ENCODE data around the gene HERPUD2.
"Not testable (repeated sequence)": the region's sequence is repeated elsewhere in the genome, so short reads cannot be mapped to it uniquely, and the experiment has no call there.

HERPUD2 gene

DNA sequence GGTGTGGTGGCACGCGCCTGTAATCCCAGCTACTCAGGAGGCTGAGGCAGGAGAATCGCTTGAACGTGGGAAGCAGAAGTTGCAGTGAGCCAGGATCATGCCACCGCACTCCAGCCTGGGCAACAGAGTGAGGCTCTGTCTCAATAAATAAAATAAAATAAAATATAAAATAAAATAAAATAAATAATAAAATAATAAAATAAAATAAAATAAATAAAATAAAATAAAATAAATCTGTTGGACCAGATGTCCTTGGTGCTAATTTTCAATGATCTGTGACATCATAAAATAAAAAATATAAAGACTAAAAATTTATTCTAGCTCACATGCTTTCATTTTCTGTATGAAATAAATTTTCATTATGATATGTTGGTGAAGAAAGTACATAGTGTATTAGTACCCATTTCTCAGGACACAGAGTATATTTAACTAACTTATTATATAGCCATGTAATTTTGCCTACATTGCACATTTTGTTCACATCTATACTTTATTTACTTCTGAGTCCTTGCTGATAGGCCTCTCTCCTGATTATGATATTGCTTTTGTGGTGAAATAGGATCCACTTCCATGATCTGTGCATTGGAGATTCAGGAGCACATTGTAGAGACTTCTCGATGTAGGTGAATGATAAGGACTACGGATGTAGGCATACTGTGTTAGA is 17.8 kb upstream of the HERPUD2 start:
- no peak for DNase-seq

DNA sequence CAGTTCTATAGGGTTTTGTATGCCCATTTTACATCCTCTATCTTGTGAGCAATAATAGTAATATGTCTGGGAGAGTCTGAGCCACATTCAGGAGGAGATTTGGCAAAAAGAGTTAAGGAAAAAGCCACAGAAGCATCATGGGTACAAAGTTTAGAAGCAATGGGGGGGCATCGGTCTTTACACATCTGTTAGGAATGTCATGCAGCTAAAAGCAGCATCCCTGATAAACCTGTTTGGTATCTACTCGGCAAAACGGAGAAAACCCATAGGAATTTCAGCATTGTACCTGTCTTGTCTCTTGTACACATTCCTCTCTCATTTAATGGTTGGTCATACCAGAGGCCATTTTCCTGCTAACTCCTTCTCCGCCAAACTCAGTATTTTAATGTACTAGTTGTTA is 12.5 kb upstream of the HERPUD2 start:
- DNase-seq = no peak

DNA sequence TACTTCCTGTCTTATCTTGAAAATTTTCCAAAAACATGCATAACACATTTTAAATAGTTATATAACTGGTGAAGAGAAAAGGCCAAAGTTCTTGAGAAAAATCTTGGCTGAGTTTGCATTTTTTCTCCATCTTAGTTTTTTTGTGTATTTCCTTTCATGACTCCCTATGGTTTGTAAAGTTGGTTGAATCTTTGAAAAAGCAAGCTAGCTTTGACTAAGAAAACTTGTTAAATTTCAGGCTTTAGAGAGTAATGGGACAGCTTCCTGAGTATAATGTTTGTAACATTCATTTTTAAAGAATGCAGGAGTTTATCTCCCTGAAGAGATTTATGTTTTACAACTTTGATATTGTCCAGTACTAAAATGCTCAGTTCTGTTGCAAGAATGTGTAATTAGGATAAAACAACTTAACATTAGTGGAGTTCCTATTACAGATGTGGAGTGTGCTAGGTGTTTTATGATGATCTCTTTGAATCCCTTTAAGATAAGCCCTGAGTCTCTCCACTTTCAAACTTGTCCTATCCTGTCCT is 11.1 kb upstream of the HERPUD2 start:
- no peak for DNase-seq

DNA sequence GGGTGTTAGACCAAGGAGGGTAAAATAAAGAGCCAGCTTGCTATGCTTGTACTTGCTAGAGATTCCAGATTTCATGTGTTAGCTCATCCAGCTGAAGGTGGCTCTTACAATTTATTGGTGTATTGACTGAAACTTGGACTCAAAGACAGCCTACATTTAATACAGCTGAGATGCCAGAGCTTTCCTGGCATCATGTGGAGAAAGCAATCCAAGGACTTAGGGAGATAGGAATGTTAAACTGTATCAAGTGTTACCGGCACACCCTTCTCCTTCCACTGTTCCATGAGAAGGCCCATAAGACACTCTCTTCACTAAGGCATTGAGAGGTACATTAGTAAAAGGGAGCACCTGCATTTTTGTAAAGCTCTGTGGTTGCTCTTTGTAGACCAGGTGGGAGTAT is 9.3 kb upstream of the HERPUD2 start:
- DNase-seq = no peak

DNA sequence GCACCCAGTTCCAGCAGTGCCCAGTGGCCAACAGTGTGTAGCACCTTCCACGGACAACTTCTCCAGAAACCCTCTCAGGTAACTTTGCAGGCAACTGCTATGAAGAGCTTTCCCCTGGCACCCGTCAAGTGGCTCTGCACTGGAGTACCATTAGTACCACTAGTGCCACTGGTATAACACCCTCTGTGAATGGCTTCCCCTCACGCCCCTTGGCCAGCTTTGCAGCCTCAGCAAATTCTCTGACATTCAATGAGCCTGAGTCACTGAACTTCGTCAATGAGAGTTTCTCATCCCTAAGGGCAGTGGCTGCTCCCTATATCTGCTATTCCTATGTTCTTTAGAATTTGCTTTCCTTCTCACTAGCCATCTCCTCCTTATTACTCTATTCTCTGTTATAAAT is 7.6 kb upstream of the HERPUD2 start:
- DNase-seq = no peak

DNA sequence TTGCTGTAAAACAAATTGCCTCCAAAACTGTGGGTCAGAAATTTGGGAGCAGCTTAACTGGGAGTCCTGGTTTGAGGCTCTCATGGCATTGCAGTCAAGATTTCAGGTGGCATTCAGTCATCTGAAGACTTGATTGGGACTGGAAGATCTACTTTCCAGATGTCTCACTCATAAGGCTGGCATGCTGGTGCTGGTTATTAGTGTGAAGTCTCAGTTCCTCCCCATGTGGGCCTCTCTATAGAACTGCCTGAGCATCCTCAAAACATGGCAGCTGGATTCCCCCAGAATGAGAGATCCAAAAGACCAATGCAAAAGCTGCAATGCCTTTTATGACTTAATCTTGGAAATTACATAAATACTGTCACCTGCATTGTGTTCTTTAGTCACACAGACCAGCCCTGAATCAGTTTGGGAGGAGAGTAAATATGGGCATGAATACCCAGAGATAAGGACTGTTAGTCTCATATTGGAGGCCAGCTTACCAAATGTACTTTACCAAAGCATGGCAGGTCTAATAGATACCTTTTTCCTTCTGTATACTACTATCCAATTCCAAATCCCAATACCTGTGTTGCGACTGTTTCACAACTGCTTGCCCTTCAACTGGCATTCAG is 6.5 kb upstream of the HERPUD2 start:
- no peak for DNase-seq

DNA sequence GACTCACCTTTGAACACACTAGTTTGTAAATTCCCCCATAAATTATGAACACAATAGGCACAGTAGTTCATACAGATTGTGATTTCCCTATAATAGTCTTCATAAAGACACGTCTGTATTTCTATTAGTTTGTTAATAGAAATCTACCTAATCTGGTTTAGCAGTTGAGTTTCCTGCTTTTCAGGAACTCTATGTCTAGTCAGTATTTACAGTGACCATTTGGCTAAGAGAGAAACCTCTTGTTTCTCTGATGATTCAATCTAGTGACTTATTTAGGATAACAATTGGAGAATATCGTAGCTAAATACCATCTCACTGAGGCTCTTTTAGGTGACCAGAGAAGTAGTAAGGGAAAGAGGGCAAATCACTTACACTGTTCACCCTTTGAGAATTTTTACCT is 5.9 kb upstream of the HERPUD2 start:
- no peak for DNase-seq

DNA sequence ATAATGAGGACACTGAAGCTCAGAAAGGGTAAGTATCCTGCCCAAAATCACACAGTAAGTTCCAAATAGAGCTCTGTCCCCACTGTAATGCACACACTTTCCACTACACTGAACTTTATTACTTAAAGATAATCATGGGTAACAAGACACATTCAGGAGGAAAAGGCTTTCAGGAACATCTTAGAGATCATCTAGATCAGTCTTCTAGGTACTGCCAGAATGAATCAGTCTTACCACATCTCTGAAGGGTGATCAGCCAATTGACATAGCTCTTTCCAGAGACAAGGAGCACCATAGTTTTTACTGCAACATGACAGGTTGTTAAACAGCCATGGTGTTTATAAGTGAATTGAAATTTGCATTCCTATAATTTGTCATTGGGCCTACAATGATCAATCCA is 5.4 kb upstream of the HERPUD2 start:
- no peak for DNase-seq

DNA sequence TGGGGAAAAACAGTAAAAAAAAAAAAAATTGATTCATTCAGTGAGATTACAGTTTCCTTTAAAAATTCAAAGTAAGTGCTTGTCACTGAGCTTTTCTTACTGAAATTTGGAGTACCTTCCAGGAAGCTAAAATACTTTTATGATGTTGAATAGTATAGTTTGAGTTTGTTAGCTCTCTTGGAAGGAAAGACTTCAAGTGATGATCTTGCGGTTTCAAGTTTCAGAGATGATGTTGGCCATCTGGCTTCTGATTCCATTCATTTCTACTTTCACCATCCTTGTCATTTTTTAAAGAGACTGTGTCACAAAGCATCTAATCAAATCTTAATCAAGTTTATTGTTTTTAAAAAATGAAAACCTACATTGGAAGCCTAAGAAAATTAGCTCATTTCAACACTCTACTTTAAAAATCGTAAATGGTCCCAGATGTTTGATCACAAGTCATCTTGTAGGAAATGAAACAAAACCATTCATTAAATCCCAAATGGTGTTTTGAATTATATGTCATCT is 4.9 kb upstream of the HERPUD2 start:
- DNase-seq = no peak

DNA sequence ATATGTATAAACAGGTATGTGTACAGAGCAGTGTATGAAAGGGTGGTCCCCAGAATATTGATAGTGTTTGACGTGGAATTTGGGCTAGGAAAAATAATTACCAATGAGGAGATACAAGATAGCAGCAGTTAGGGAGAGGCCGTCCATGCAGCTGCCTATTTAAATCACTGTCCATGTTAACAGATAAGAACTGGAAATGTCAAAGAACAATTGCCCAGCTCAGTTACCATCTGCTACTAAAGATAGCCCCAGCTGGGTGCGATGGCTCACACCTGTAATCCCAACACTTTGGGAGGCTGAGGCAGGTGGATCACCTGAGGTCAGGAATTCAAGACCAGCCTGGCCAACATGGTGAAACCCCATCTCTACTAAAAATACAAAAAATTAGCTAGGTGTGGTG is 3.4 kb upstream of the HERPUD2 start:
- not testable (repeated sequence) for DNase-seq

DNA sequence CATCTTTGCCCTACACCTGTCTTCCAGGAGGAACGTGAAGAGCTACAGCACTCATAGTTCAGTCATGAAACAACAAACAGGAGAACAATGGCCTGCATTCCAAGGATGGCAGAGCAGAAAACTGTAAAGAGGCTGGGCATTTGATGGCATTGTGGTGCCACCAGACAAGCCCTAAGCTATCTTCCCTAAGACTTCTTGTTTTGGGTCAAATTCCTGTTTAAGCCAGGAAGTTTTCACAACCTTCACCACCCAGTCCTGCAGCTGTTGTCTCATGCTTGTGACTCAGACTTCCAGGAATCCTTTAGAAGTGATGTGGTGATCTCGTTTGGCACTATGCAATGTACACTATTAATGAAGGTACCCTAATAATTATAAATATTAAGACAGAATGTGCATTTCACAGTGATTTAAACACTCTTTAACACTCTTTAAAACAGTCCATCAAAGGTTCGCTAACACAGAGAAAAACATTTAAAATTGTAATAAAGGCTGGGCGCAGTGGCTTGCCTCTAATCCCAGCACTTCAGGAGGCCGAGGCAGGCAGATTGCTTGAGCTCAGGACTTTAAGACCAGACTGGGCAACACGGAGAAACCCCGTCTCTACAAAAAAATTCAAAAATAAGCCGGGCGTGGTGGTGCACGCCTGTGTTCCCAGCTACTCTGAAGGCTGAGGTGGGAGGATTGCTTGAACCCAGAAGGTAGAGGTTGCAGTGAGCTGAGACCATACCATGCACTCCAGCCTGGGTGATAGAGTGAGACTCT is 2.7 kb upstream of the HERPUD2 start:
- DNase-seq = no peak

DNA sequence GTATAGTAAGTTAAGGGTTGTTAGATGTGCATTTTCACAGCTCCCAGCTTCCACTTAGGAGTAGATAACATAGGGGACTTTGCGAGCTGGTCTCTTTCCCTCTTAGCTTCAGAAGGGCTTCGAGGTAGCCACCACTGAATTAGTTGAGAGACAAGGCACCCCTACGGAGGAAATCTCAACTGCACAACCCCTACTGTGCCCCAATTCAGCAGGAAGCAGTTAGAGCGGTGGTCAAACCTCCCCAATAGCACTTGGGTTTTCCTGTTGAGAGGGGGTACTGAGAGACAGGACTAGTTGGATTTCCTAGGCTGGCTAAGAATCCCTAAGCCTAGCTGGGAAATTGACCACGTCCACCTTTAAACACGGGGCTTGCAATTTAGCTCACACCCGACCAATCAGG is 1.1 kb upstream of the HERPUD2 start:
- no peak for DNase-seq

DNA sequence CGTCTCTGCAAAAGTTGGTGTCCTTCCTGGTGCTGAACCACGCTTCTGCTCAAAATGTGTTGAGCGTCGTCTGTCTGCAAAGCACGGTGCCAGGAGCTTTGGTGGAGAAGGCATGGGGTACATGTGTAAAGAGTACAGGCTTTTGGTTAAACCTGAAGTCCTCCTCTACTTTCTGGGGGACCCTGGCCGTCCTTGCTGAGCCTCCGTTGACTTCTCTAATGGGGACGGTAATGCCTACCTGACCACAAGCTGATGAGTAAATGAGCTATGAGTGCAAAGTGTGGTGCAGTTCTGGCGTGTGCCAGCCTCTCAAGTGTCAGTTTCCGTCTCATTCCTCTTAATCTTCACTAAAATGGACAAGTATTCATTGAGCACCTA is 527 bp upstream of the HERPUD2 start:
- no peak for DNase-seq

DNA sequence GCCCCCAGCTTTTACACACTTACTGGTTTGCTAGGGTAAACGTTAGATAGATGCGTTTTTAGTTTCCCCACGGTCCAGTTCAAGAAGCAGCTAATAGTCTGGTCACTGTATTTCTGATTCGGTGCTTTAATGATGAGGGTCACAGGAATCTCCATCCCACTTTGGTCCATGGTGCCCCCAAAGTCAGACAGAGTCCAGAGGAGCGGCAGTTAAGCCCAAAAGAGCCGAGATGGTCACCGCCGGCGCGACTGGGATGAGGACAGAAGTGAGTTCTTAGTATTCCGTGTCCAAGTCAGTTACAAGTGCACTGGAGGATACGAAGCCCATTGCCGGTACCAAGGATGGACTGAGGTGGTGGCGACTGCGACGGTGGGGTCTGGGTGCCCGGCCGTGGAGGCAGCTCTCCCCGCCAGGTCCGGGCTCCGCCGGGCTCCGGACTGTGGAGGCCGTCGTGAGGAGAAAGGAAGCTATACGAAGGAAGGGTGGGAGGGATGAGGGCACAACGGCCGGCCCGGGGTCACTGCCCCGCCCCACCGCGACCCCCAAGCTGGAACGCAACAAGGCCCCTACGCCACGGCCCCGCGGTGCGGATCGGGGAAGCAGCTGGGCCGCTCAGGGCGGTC is 663 bp downstream of the HERPUD2 start:
- no peak for DNase-seq

DNA sequence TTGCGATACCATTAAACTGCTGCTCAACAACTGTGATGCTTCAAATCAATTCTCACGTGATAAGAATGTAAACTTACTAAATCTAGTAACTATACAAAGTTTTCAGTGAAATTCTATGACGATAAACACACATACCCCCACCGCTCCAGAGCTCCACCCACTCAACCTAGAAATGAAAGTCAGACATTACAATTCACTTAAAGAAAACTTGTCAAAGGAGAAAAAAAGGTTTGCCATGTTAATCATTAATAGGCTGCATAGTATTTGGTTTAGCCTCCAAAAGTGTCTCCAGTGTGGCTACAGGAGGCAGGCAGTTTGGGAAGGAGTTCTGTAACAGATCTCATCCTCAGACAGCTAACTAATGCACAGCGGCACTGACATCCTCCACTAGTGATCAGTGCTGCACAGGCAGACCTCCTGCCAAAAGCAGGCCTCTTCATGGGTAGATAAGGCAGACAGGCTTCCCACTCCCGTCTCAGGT is 3.1 kb downstream of the HERPUD2 start:
- no peak for DNase-seq

DNA sequence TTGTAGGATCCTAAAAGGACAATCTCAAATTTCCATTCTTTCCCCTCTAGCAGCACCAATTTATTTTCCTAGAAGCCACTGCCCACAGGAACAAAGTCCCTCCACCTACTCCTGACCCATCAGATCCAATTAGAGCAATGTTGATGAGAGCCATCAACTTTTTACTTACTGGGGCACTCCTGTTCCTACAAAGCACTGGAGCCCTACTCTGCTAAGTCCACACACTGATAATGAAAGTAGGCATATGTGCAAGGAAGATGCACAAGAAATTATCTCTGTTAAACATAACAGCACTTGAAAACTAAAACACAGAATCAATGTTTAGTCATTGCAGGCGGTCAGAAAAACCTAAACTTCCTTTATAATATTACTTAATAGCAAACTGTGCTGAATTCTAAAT is 3.6 kb downstream of the HERPUD2 start:
- DNase-seq = no peak

DNA sequence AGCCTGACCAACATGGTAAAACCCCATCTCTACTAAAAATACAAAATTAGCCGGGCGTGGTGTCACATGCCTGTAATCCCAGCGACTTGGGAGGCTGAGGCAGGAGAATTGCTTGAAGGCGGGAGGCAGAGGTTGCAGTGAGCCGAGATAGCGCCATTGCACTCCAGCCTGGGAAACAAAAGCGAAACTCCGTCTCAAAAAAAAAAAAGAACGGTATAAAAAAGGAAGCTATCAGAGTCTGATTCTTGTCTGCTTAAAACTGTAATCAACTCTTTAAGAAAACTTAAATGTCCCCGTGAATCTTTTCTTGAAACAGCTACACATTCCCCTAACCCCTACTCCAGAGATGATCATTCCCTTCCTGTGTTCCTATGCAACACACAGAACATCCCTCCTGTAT is 4.3 kb downstream of the HERPUD2 start:
- DNase-seq = not testable (repeated sequence)

DNA sequence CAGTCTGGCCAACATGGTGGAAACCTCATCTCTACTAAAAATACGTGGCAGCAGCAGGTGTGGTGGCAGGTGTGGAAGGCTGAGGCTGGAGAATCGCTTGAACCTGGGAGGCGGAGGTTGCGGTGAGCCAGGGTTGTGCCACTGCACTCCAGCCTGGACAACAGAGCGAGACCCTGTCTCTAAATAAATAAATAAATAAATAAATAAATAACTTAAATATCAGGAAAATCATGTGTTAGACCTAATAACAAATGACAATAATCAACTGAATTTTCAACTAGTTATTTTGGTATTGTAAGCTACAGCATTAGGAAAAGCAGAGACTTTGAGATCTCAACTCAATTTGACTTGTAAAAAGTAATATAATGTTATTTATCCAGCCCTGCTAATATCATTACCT is 9.2 kb downstream of the HERPUD2 start:
- DNase-seq = no peak

DNA sequence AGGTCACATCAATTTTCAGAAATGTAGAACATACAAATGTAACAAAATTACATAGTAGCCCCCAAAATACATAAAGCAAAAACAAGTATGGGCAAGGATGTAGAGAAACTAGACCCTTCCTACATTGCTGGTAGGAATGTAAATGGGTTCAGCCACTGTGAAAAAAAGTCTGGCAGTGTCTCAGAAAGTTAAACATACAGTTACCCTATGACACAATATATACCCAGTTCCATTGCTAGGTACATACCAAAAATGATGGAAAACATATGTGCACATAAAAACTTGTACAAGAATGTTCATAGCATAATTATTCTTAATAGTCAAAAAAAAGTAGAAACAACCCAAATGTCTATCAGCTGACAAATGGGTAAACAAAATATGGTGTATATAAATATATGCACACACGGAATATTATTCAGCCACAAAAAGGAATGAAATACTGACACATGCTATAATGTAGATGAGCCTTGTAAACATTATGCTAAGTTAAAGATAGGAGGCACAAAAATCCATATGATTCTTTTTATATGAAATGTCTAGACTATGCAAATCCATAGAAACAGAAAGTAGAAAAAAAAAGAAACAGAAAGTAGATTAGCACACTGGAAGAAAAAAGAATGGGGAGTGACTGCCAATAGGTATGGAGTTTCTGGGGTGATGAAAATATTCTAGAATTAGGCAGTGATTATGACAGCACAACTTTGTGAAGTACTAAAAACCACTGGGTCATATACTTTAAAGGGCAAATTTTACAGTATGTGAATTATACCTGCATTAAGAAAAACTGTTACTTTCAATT is 13.5 kb downstream of the HERPUD2 start:
- no peak for DNase-seq

DNA sequence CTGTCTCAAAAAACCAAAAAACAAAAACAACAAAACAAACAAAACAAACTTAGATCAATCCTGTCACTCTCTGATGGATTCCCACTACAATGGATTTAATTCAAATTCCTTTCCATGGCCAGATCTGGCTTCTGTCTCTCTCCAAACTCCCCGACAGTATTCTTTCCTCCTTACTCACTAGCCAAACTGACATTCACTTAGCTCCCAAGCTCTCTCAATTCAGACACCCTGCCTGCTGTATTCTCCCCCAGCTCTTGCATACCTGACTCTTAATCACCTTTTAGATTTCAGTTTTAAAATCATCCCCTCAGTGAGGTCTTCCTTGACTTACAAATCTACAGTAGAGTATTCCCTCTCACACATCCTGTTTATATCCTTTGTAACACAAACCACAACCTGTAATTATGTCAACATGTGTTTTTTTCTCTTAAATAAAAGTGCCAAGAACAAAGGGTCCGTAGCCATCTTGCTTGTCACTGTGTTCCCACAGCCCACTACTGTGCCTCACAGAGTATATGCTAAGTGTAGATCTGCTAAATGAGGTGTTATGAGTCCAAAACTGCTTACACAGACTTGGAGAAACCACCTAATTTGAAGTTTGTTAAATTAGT is 14.4 kb downstream of the HERPUD2 start:
- DNase-seq = no peak

DNA sequence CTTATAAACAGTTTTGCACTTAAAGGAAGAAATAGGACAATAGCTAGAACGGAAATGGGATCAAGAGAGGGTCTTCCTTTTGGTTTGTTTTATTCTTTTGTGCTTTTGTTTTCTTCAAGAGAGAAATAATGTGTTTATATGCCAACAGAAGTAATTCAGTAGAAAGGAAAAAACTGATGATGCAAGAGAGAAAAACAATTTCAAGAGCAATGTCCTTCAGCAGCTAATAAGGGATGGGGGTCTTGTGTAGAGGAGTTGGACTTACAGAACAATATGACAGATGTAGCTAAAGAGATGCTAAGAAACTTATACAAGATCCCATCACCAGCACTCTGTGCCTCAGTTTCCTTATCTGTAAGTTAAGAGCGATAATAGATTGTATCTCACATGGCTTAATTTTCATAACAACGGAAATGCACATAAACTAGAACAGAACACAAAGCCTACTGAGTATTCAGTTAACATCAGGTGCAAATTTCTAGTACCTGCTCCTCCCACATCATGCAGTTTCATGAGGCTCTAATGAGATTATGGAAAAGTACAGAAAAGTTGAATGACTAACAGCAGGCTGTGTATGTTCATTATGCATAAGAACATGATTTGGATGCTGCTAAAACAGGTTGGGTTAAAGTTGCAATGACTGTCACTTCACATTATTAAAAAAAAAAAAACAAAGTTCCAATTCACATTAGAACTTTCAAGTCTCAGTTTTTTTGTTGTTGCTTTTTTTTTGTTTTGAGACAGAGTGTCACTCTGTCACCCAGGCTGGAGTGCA is 17.2 kb downstream of the HERPUD2 start:
- no peak for DNase-seq
